Measurements from ENCODE around the gene HNF4A.

HNF4A gene

GRCh38 chr20:44431118-44431501 is 75.6 kb downstream of the HNF4A start:
- POLR2A ChIA-PET: no interaction called here
- TF ChIP-seq ZNF384 (IDR thresholded peaks at IDR 0.05): no peak
- TF ChIP-seq ELF4 (IDR thresholded peaks at IDR 0.05): no peak
- TF ChIP-seq BHLHE40 (IDR thresholded peaks at IDR 0.05; ENCODE audit: borderline replicate concordance): no peak
- no peak for TF ChIP-seq PKNOX1 (IDR thresholded peaks at IDR 0.05)
- TF ChIP-seq NFRKB (IDR thresholded peaks at IDR 0.05): no peak
- no peak for TF ChIP-seq TARDBP (IDR thresholded peaks at IDR 0.05)
- TF ChIP-seq SP1 (IDR thresholded peaks at IDR 0.05): no peak
- no peak for TF ChIP-seq L3MBTL2 (conservative IDR thresholded peaks at IDR 0.05)
- no peak for TF ChIP-seq CTBP1 (IDR thresholded peaks at IDR 0.05; ENCODE audit: borderline replicate concordance)
- no peak for TF ChIP-seq SUZ12 (IDR thresholded peaks at IDR 0.05)
- TF ChIP-seq HDGF (IDR thresholded peaks at IDR 0.05; ENCODE audit: borderline replicate concordance): no peak
- no peak for TF ChIP-seq LEF1 (IDR thresholded peaks at IDR 0.05; ENCODE audit: borderline replicate concordance)
- TF ChIP-seq ARNT (IDR thresholded peaks at IDR 0.05): no peak
- no peak for TF ChIP-seq FOXM1 (IDR thresholded peaks at IDR 0.05; ENCODE audit: borderline replicate concordance)
- no peak for TF ChIP-seq FOXK2 (IDR thresholded peaks at IDR 0.05)
- DNase-seq (ENCODE audit: extremely low spot score): no peak
- CTCF ChIA-PET: interaction anchor here (0.6 kb wide), 1 partner anchor 18 kb away, joined by 3 read pairs; no protein-coding TSS in a partner anchor

GRCh38 chr20:44431502-44432234 is 76.2 kb downstream of the HNF4A start:
- no peak for TF ChIP-seq LEF1 (IDR thresholded peaks at IDR 0.05; ENCODE audit: borderline replicate concordance)
- no peak for TF ChIP-seq FOXA1 (IDR thresholded peaks at IDR 0.05)
- no peak for TF ChIP-seq SUZ12 (IDR thresholded peaks at IDR 0.05)
- TF ChIP-seq SP1 (IDR thresholded peaks at IDR 0.05): no peak
- TF ChIP-seq FOXK2 (IDR thresholded peaks at IDR 0.05): no peak
- no peak for TF ChIP-seq L3MBTL2 (conservative IDR thresholded peaks at IDR 0.05)
- no peak for TF ChIP-seq PKNOX1 (IDR thresholded peaks at IDR 0.05)
- TF ChIP-seq CTBP1 (IDR thresholded peaks at IDR 0.05; ENCODE audit: borderline replicate concordance): no peak
- no peak for TF ChIP-seq HDGF (IDR thresholded peaks at IDR 0.05; ENCODE audit: borderline replicate concordance)
- no peak for TF ChIP-seq BHLHE40 (IDR thresholded peaks at IDR 0.05; ENCODE audit: borderline replicate concordance)
- TF ChIP-seq ELF4 (IDR thresholded peaks at IDR 0.05): no peak
- no peak for TF ChIP-seq FOXM1 (IDR thresholded peaks at IDR 0.05; ENCODE audit: borderline replicate concordance)
- TF ChIP-seq ZNF384 (IDR thresholded peaks at IDR 0.05): no peak
- TF ChIP-seq NFRKB (IDR thresholded peaks at IDR 0.05): no peak
- TF ChIP-seq TARDBP (IDR thresholded peaks at IDR 0.05): no peak
- TF ChIP-seq ARNT (IDR thresholded peaks at IDR 0.05): no peak
- ChIA-PET POLR2A (no interaction called here), CTCF (no interaction called here)
- DNase-seq (ENCODE audit: extremely low spot score): no peak

GRCh38 chr20:44432618-44433577 is 77.4 kb downstream of the HNF4A start:
- ChIA-PET CTCF (interaction anchor here (0.6 to 1.2 kb wide), 2 partner anchors 26 to 29 kb away, joined by 3 read pairs; no protein-coding TSS in a partner anchor), POLR2A (no interaction called here)
- TF ChIP-seq CTBP1 (IDR thresholded peaks at IDR 0.05; ENCODE audit: borderline replicate concordance): no peak
- no peak for TF ChIP-seq ZNF384 (IDR thresholded peaks at IDR 0.05)
- TF ChIP-seq ELF4 (IDR thresholded peaks at IDR 0.05): no peak
- TF ChIP-seq FOXA1 (IDR thresholded peaks at IDR 0.05): no peak
- no peak for TF ChIP-seq BHLHE40 (IDR thresholded peaks at IDR 0.05; ENCODE audit: borderline replicate concordance)
- TF ChIP-seq L3MBTL2 (conservative IDR thresholded peaks at IDR 0.05): no peak
- no peak for TF ChIP-seq HDGF (IDR thresholded peaks at IDR 0.05; ENCODE audit: borderline replicate concordance)
- no peak for TF ChIP-seq SUZ12 (IDR thresholded peaks at IDR 0.05)
- TF ChIP-seq TARDBP (IDR thresholded peaks at IDR 0.05): no peak
- TF ChIP-seq FOXM1 (IDR thresholded peaks at IDR 0.05; ENCODE audit: borderline replicate concordance): no peak
- no peak for TF ChIP-seq FOXK2 (IDR thresholded peaks at IDR 0.05)
- no peak for TF ChIP-seq NFRKB (IDR thresholded peaks at IDR 0.05)
- no peak for TF ChIP-seq PKNOX1 (IDR thresholded peaks at IDR 0.05)
- no peak for TF ChIP-seq ARNT (IDR thresholded peaks at IDR 0.05)
- TF ChIP-seq LEF1 (IDR thresholded peaks at IDR 0.05; ENCODE audit: borderline replicate concordance): no peak
- TF ChIP-seq SP1 (IDR thresholded peaks at IDR 0.05): no peak
- DNase-seq (ENCODE audit: extremely low spot score): no peak

GRCh38 chr20:44433751-44434538 is 78.4 kb downstream of the HNF4A start:
- ChIA-PET POLR2A (interaction anchor here (1.0 kb wide), 1 partner anchor 42 kb away, joined by 4 read pairs; the partner anchor contains the start of gene TTPAL), CTCF (interaction anchor here (1.2 kb wide), 1 partner anchor 28 kb away, joined by 3 read pairs; no protein-coding TSS in a partner anchor)
- TF ChIP-seq ARNT (IDR thresholded peaks at IDR 0.05): no peak
- no peak for DNase-seq (ENCODE audit: extremely low spot score)
